Chondrocyte (in vitro differentiated cells): ENCODE data around the gene KIF26B. TPM values are rescaled to one million over a fixed set of nuclear protein-coding genes. Genes with fewer than 3 reads are reported as not detected.

Source experiments
- DNase-seq: peaks from one replicate; pipeline ENCODE4 v3.0.0; 2021; ENCODE audit warnings: mixed read lengths, low spot score
- H3K27ac Mint-ChIP-seq: one replicate; pipeline ENCODE4 v1.8.0; 2021; ENCODE audit warnings: mild to moderate bottlenecking, moderate library complexity, mixed read lengths; ENCODE audit not compliant: unreplicated experiment
- H3K27me3 Mint-ChIP-seq: 2 replicates; pipeline ENCODE4 v1.8.0; 2021; ENCODE audit warnings: low read depth, mixed read lengths
- H3K36me3 Mint-ChIP-seq: 2 replicates; pipeline ENCODE4 v1.8.0; 2021; ENCODE audit warnings: low read depth, mixed read lengths
- H3K4me1 Mint-ChIP-seq: 2 replicates; pipeline ENCODE4 v1.8.0; 2021; ENCODE audit warnings: low read depth, mild to moderate bottlenecking, mixed read lengths
- H3K4me3 Mint-ChIP-seq: one replicate; pipeline ENCODE4 v1.8.0; 2021; ENCODE audit warnings: mild to moderate bottlenecking, moderate library complexity, mixed read lengths; ENCODE audit not compliant: unreplicated experiment
- H3K9me3 Mint-ChIP-seq: 2 replicates; pipeline ENCODE4 v1.8.0; 2021; ENCODE audit warnings: low read depth, mixed read lengths
- CTCF ChIP-seq: fragments of 200-600 bp; sonication (generic); IDR thresholded peaks from 2 replicates; pipeline ENCODE4 v1.5.0; 2021; ENCODE audit warnings: antibody characterized with exemption, mild to moderate bottlenecking, moderate library complexity
- total RNA-seq: library from RNA; stranded (reverse); gene quantifications from 3 replicates; pipeline ENCODE4 v1.2.1, GENCODE V29; 2021

The KIF26B gene
- total RNA-seq, 1 donor from 2014 or later: 47.0 TPM

- Mint-ChIP-seq H3K9me3 (no peaks in the 10 kb centered on the region), H3K27ac (no peak overlapping the region), H3K4me1 (peaks cover 13% of the 10 kb centered on the region), H3K36me3 (peaks cover 13% of the 10 kb centered on the region), H3K4me3 (no peak overlapping the region), H3K27me3 (no peaks in the 10 kb centered on the region)
- no peak for DNase-seq
- TF ChIP-seq CTCF: no peak
Observed at GRCh38 chr1:245245021-245245667, 90.4 kb downstream of the KIF26B start.

GRCh38 chr1:245246433-245246832 is 91.6 kb downstream of the KIF26B start:
- H3K27ac Mint-ChIP-seq: no peak overlapping the region

GRCh38 chr1:245247356-245247755 is 92.6 kb downstream of the KIF26B start:
- Mint-ChIP-seq H3K4me3 (no peak overlapping the region), H3K4me1 (peaks cover 8% of the 10 kb centered on the region), H3K9me3 (peaks cover 5% of the 10 kb centered on the region), H3K36me3 (peaks cover 21% of the 10 kb centered on the region), H3K27me3 (no peaks in the 10 kb centered on the region), H3K27ac (no peak overlapping the region)
- no peak for TF ChIP-seq CTCF
- no peak for DNase-seq

More at GRCh38 chr1:245246433-245246832, 91.6 kb downstream of the KIF26B start:
- Mint-ChIP-seq H3K36me3 (peaks cover 21% of the 10 kb centered on the region), H3K4me3 (no peak overlapping the region), H3K9me3 (peaks cover 5% of the 10 kb centered on the region), H3K27me3 (no peaks in the 10 kb centered on the region), H3K4me1 (peaks cover 11% of the 10 kb centered on the region)
- no peak for TF ChIP-seq CTCF
- no peak for DNase-seq

- TF ChIP-seq CTCF: no peak
- Mint-ChIP-seq H3K27ac (no peak overlapping the region), H3K27me3 (no peaks in the 10 kb centered on the region), H3K36me3 (peaks cover 21% of the 10 kb centered on the region), H3K4me3 (no peak overlapping the region), H3K9me3 (peaks cover 8% of the 10 kb centered on the region), H3K4me1 (peaks cover 8% of the 10 kb centered on the region)
- no peak for DNase-seq
Observed at GRCh38 chr1:245247801-245248200, 93.0 kb downstream of the KIF26B start.

GRCh38 chr1:245248231-245248731 is 93.5 kb downstream of the KIF26B start:
- no peak for DNase-seq
- Mint-ChIP-seq H3K36me3 (peaks cover 21% of the 10 kb centered on the region), H3K4me1 (peaks cover 8% of the 10 kb centered on the region), H3K27ac (no peak overlapping the region), H3K27me3 (no peaks in the 10 kb centered on the region), H3K9me3 (peaks cover 8% of the 10 kb centered on the region), H3K4me3 (no peak overlapping the region)
- no peak for TF ChIP-seq CTCF
